Measurements from ENCODE around the gene METTL24. TPM values are rescaled to one million over a fixed set of nuclear protein-coding genes. Genes with fewer than 3 reads are reported as not detected.

Gene METTL24
- total RNA-seq, result not detected

GRCh38 chr6:110357664-110358552, at the start of gene METTL24:
TSS of gene METTL24 (minus strand) at chr6:110358349. CDS start at chr6:110358272, 77 bp downstream.
- ATAC-seq (peak in 1 of 2 donors; percentile 16), DNase-seq (no peak)
- Histone ChIP-seq H3K36me3 (no peaks in the 10 kb centered on the region), H3K4me1 (no peaks in the 10 kb centered on the region), H3K9me3 (no peaks in the 10 kb centered on the region), H3K4me3 (peak within 1 kb of the TSS; percentile 40 to 53 (median 50)), H3K27me3 (peaks cover 0 to 13% (median 6%) of the 10 kb centered on the region in 3 donors), H3K27ac (no peak within 1 kb of the TSS)
- intact Hi-C loops (cut with DNase I; ENCODE audit: low total_unique reads), result no loop called here
- in situ Hi-C loops (cut with MboI; ENCODE audit: low sequenced_read_pairs in 4 of 4), result no loop called here
- TF ChIP-seq CTCF (IDR thresholded peaks at IDR 0.05 in 4 of 5, conservative IDR thresholded peaks at IDR 0.05 in 1 of 5), result no peak
- no peak for TF ChIP-seq POLR2A (IDR thresholded peaks at IDR 0.05)

- intact Hi-C loops (cut with DNase I; ENCODE audit: low total_unique reads) (no loop called here), in situ Hi-C loops (cut with MboI; ENCODE audit: low sequenced_read_pairs in 4 of 4) (no loop called here)
- no peak for DNase-seq
- Histone ChIP-seq H3K4me3 (no peak overlapping the region), H3K4me1 (no peaks in the 10 kb centered on the region), H3K36me3 (peaks cover 0 to 17% of the 10 kb centered on the region in 2 donors), H3K27me3 (no peaks in the 10 kb centered on the region), H3K27ac (no peak overlapping the region), H3K9me3 (no peaks in the 10 kb centered on the region)
- TF ChIP-seq POLR2A (IDR thresholded peaks at IDR 0.05) (no peak), CTCF (IDR thresholded peaks at IDR 0.05 in 4 of 5, conservative IDR thresholded peaks at IDR 0.05 in 1 of 5) (no peak)
- no peak for ATAC-seq
Measured at GRCh38 chr6:110404607-110405006, 46.5 kb upstream of the METTL24 start.

DNA sequence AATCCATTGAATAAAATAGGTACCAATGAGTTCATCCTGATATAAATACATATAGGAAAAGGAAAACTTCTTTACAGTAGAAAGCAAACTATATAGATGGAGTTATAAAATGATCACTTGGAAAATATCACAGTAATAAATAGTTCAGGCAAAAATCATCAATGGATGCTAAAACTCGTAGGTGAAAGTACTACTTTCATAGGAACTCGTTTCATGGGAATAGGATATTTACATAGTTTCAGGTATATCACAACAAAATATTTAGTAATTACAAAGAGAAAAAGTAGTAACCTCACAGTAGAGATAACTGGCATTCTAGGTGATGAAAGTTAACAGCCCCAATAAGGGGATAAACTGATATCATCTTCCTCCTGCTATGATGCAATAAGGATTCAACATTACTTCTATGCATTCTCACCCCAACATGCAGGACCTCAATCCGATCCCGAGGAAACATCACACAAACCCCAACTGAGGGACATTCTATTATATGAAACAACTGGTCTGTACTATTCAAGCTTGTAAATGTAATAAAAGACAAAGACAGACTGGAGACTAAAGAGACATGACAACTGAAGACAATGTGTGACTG, 43.5 kb upstream of the METTL24 start:
- Histone ChIP-seq H3K27ac (no peak overlapping the region), H3K27me3 (no peaks in the 10 kb centered on the region), H3K4me3 (no peak overlapping the region), H3K36me3 (peaks cover 0 to 5% of the 10 kb centered on the region in 2 donors), H3K9me3 (no peaks in the 10 kb centered on the region), H3K4me1 (no peaks in the 10 kb centered on the region)
- DNase-seq (no peak), ATAC-seq (no peak)
- intact Hi-C loops (cut with DNase I; ENCODE audit: low total_unique reads), result no loop called here
- no peak for TF ChIP-seq CTCF (IDR thresholded peaks at IDR 0.05 in 4 of 5, conservative IDR thresholded peaks at IDR 0.05 in 1 of 5)
- TF ChIP-seq POLR2A (IDR thresholded peaks at IDR 0.05), result no peak
- in situ Hi-C loops (cut with MboI; ENCODE audit: low sequenced_read_pairs in 4 of 4), result no loop called here

DNA sequence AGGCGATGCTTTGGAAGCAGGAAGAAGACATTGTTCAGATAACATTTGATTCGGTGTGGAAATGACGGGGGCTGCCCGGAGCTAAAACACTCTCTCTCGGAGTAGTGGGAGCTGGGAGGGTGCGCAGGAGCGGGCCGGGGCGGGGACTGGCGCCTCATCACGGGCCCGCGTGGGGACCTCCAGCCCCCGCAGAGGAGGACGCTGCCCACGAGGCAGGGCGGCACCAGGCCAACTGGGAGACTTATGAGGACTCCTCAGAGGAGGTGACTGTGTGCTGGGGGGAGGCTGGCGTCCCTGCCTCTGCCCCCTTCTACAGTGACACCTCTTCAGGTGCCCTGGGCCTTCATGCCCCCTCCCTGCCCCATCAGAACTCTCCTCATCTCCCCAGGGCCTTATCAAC, 42.1 kb upstream of the METTL24 start:
- Histone ChIP-seq H3K4me3 (peak overlapping the region in 3 of 4 donors; percentile 25 to 39 (median 35)), H3K4me1 (no peaks in the 10 kb centered on the region), H3K9me3 (no peaks in the 10 kb centered on the region), H3K27me3 (no peaks in the 10 kb centered on the region), H3K27ac (no peak overlapping the region), H3K36me3 (no peaks in the 10 kb centered on the region)
- intact Hi-C loops (cut with DNase I; ENCODE audit: low total_unique reads) (no loop called here), in situ Hi-C loops (cut with MboI; ENCODE audit: low sequenced_read_pairs in 4 of 4) (no loop called here)
- DNase-seq, result no peak
- ATAC-seq, result no peak
- TF ChIP-seq CTCF (IDR thresholded peaks at IDR 0.05 in 4 of 5, conservative IDR thresholded peaks at IDR 0.05 in 1 of 5) (no peak), POLR2A (IDR thresholded peaks at IDR 0.05) (no peak)
